GM23338 (cell line): ENCODE results near the gene C11orf54. TPM values are rescaled to one million over a fixed set of nuclear protein-coding genes. Genes with fewer than 3 reads are reported as not detected.
A peak's percentile ranks its signal among the peaks of the same experiment; 100 is the strongest.

Experiments
- ATAC-seq: fragments of 200-7000 bp; cut with Tn5 transposase; 3 replicates; pipeline ENCODE4 v1.9.1; 2020
- DNase-seq: peaks from one replicate; pipeline ENCODE4 v3.0.0-alpha.2; 2015; ENCODE audit warnings: low spot score
- H2AFZ ChIP-seq: fragments of 200-600 bp; sonication (generic); 2 replicates; pipeline ENCODE4 v1.8.0; 2016; ENCODE audit warnings: antibody characterized with exemption, mild to moderate bottlenecking, moderate library complexity
- H3F3A ChIP-seq: fragments of 200-600 bp; sonication (generic); replicated peaks from 2 replicates; pipeline ENCODE4 v1.8.0; 2017; ENCODE audit warnings: antibody characterized with exemption, mixed run types, low read depth
- H3K27ac ChIP-seq: fragments of 200-600 bp; sonication (generic); 2 replicates; pipeline ENCODE4 v1.6.1; 2016; ENCODE audit warnings: low read depth
- H3K27me3 ChIP-seq: fragments of 200-600 bp; sonication (generic); 2 replicates; pipeline ENCODE4 v1.8.0; 2016; ENCODE audit warnings: mild to moderate bottlenecking, mixed run types, moderate library complexity; ENCODE audit not compliant: insufficient read depth
- H3K36me3 ChIP-seq: fragments of 200-600 bp; sonication (generic); 2 replicates; pipeline ENCODE4 v1.8.0; 2016; ENCODE audit warnings: mild to moderate bottlenecking; ENCODE audit not compliant: insufficient read depth
- H3K4me1 ChIP-seq: fragments of 200-600 bp; sonication (generic); 2 replicates; pipeline ENCODE4 v1.8.0; 2016; ENCODE audit warnings: mild to moderate bottlenecking, moderate library complexity; ENCODE audit not compliant: insufficient read depth
- H3K4me2 ChIP-seq: fragments of 200-600 bp; sonication (generic); 2 replicates; pipeline ENCODE4 v1.7.1; 2017; ENCODE audit warnings: mixed run types
- H3K4me3 ChIP-seq: fragments of 200-600 bp; sonication (generic); 2 replicates; pipeline ENCODE4 v1.6.1; 2016; ENCODE audit warnings: mixed run types
- H3K79me2 ChIP-seq: fragments of 200-600 bp; sonication (generic); replicated peaks from 2 replicates; pipeline ENCODE4 v1.8.0; 2017; ENCODE audit warnings: mild to moderate bottlenecking; ENCODE audit not compliant: insufficient read depth
- H3K9me2 ChIP-seq: fragments of 200-600 bp; sonication (generic); 2 replicates; pipeline ENCODE4 v1.8.0; 2017; ENCODE audit not compliant: insufficient read depth
- H4K20me1 ChIP-seq: fragments of 200-600 bp; sonication (generic); replicated peaks from 2 replicates; pipeline ENCODE4 v1.8.0; 2017; ENCODE audit warnings: mild to moderate bottlenecking; ENCODE audit not compliant: insufficient read depth
- H3K27ac Mint-ChIP-seq: 2 replicates; pipeline ENCODE4 v1.8.0; 2020; ENCODE audit warnings: inconsistent platforms, mild to moderate bottlenecking, moderate library complexity, mixed read lengths
- H3K27me3 Mint-ChIP-seq: 3 replicates; pipeline ENCODE4 v1.8.0; 2022; ENCODE audit warnings: low read depth, mild to moderate bottlenecking, moderate library complexity, mixed read lengths, inconsistent platforms; ENCODE audit not compliant: insufficient read depth, poor library complexity
- H3K36me3 Mint-ChIP-seq: 3 replicates; pipeline ENCODE4 v1.8.0; 2021; ENCODE audit warnings: low read depth, mild to moderate bottlenecking, inconsistent platforms, moderate library complexity, mixed read lengths
- H3K4me1 Mint-ChIP-seq: 3 replicates; pipeline ENCODE4 v1.8.0; 2020; ENCODE audit warnings: mild to moderate bottlenecking, inconsistent platforms, mixed read lengths
- H3K4me3 Mint-ChIP-seq: 3 replicates; pipeline ENCODE4 v1.8.0; 2021; ENCODE audit warnings: moderate library complexity, mild to moderate bottlenecking, inconsistent platforms, mixed read lengths
- H3K9me3 Mint-ChIP-seq: 3 replicates; pipeline ENCODE4 v1.8.0; 2020; ENCODE audit warnings: moderate library complexity, mild to moderate bottlenecking, inconsistent platforms, mixed read lengths
- JUNB ChIP-seq: IDR thresholded peaks from one replicate; pipeline ENCODE4 v1.6.1; 2016; ENCODE audit warnings: antibody characterized with exemption; ENCODE audit not compliant: unreplicated experiment
- POLR2AphosphoS5 ChIP-seq: IDR thresholded peaks from 2 replicates; pipeline ENCODE4 v1.6.1; 2016; ENCODE audit warnings: antibody characterized with exemption, low read depth
- polyA plus RNA-seq: library from polyadenylated mRNA; unstranded; fragments of >200 nt; fragmentation: Nextera tagmentation; extraction: Ambion mirVana; gene quantifications from 2 replicates; pipeline ENCODE4 v1.2.1, GENCODE V29; 2016
- total RNA-seq: library from RNA; depleted of rRNA; stranded (reverse); fragments of >200 nt; shearing (Covaris generic); gene quantifications from 2 replicates; pipeline ENCODE4 v1.2.3, GENCODE V29; 2014
- TF ChIP-seq, protein P1 (sequence below): fragments of 250-450 bp; sonication (Bioruptor Pico); IDR thresholded peaks from 2 replicates; pipeline ENCODE4 v1.5.0; 2020; ENCODE audit warnings: mild to moderate bottlenecking, moderate library complexity
- TF ChIP-seq, protein P2 (sequence below): IDR thresholded peaks from one replicate; pipeline ENCODE4 v1.6.1; 2018; ENCODE audit warnings: antibody characterized with exemption; ENCODE audit not compliant: unreplicated experiment

Gene C11orf54
- total and polyA plus RNA-seq, 2 experiments from 2014 or later = 35.8 to 38.8 TPM

DNA sequence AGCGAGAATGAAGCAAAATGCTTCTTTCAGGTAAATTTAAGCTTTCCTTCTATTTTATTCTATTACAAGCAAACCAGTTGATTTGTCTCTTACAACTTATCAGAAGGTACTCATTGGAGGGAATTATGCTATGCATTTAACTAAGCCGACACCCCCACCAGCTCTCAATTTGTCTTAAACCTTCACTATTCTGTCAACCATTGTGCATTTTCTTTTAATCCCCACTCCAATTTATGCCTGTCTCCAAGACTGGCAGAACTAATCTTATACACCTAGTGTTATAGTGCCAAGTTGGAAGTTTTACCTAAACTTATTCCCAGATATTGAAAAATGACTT lies 12.7 kb upstream of the C11orf54 start (continued):
- TF ChIP-seq, protein P1, sequence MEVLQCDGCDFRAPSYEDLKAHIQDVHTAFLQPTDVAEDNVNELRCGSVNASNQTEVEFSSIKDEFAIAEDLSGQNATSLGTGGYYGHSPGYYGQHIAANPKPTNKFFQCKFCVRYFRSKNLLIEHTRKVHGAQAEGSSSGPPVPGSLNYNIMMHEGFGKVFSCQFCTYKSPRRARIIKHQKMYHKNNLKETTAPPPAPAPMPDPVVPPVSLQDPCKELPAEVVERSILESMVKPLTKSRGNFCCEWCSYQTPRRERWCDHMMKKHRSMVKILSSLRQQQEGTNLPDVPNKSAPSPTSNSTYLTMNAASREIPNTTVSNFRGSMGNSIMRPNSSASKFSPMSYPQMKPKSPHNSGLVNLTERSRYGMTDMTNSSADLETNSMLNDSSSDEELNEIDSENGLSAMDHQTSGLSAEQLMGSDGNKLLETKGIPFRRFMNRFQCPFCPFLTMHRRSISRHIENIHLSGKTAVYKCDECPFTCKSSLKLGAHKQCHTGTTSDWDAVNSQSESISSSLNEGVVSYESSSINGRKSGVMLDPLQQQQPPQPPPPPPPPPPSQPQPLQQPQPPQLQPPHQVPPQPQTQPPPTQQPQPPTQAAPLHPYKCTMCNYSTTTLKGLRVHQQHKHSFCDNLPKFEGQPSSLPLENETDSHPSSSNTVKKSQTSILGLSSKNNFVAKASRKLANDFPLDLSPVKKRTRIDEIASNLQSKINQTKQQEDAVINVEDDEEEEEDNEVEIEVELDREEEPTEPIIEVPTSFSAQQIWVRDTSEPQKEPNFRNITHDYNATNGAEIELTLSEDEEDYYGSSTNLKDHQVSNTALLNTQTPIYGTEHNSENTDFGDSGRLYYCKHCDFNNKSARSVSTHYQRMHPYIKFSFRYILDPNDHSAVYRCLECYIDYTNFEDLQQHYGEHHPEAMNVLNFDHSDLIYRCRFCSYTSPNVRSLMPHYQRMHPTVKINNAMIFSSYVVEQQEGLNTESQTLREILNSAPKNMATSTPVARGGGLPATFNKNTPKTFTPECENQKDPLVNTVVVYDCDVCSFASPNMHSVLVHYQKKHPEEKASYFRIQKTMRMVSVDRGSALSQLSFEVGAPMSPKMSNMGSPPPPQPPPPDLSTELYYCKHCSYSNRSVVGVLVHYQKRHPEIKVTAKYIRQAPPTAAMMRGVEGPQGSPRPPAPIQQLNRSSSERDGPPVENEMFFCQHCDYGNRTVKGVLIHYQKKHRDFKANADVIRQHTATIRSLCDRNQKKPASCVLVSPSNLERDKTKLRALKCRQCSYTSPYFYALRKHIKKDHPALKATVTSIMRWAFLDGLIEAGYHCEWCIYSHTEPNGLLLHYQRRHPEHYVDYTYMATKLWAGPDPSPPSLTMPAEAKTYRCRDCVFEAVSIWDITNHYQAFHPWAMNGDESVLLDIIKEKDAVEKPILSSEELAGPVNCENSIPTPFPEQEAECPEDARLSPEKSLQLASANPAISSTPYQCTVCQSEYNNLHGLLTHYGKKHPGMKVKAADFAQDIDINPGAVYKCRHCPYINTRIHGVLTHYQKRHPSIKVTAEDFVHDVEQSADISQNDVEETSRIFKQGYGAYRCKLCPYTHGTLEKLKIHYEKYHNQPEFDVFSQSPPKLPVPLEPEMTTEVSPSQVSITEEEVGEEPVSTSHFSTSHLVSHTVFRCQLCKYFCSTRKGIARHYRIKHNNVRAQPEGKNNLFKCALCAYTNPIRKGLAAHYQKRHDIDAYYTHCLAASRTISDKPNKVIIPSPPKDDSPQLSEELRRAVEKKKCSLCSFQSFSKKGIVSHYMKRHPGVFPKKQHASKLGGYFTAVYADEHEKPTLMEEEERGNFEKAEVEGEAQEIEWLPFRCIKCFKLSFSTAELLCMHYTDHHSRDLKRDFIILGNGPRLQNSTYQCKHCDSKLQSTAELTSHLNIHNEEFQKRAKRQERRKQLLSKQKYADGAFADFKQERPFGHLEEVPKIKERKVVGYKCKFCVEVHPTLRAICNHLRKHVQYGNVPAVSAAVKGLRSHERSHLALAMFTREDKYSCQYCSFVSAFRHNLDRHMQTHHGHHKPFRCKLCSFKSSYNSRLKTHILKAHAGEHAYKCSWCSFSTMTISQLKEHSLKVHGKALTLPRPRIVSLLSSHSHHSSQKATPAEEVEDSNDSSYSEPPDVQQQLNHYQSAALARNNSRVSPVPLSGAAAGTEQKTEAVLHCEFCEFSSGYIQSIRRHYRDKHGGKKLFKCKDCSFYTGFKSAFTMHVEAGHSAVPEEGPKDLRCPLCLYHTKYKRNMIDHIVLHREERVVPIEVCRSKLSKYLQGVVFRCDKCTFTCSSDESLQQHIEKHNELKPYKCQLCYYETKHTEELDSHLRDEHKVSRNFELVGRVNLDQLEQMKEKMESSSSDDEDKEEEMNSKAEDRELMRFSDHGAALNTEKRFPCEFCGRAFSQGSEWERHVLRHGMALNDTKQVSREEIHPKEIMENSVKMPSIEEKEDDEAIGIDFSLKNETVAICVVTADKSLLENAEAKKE = no peak
- TF ChIP-seq, protein P2, sequence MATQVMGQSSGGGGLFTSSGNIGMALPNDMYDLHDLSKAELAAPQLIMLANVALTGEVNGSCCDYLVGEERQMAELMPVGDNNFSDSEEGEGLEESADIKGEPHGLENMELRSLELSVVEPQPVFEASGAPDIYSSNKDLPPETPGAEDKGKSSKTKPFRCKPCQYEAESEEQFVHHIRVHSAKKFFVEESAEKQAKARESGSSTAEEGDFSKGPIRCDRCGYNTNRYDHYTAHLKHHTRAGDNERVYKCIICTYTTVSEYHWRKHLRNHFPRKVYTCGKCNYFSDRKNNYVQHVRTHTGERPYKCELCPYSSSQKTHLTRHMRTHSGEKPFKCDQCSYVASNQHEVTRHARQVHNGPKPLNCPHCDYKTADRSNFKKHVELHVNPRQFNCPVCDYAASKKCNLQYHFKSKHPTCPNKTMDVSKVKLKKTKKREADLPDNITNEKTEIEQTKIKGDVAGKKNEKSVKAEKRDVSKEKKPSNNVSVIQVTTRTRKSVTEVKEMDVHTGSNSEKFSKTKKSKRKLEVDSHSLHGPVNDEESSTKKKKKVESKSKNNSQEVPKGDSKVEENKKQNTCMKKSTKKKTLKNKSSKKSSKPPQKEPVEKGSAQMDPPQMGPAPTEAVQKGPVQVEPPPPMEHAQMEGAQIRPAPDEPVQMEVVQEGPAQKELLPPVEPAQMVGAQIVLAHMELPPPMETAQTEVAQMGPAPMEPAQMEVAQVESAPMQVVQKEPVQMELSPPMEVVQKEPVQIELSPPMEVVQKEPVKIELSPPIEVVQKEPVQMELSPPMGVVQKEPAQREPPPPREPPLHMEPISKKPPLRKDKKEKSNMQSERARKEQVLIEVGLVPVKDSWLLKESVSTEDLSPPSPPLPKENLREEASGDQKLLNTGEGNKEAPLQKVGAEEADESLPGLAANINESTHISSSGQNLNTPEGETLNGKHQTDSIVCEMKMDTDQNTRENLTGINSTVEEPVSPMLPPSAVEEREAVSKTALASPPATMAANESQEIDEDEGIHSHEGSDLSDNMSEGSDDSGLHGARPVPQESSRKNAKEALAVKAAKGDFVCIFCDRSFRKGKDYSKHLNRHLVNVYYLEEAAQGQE = no peak

DNA sequence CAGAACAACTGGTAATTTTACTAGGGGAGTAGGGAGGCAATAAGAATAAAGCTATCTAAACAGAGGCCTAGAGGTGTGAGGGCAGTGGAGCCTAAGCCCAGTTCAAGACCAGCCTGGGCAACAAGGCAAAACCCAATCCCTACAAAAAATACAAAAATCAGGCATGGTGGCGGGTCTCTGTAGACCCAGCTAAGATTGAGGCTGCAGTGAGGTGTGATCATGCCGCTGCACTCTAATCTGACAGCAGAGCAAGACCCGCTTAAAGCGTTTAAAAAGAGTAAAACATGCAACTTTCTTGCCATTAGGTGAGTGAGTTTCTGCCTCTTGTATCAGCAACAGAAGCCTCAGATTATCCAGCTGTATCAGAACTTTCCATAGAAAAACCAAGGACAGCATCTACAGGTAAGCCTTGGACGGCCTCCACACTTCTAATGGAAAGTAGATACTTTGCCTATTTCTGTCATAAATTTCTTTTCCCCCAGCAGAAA lies 12.3 kb upstream of the C11orf54 start:
- H3K4me3 Mint-ChIP-seq = no peak overlapping the region
- no peaks in the 10 kb centered on the region for H3K27me3 ChIP-seq
- no peak overlapping the region for H3K4me3 ChIP-seq
- peaks cover 87% of the 10 kb centered on the region for H3K36me3 Mint-ChIP-seq
- H3K9me2 ChIP-seq = no peaks in the 10 kb centered on the region
- H2AFZ ChIP-seq = no peak overlapping the region
- H3F3A ChIP-seq = peaks cover 61% of the 10 kb centered on the region
- H3K79me2 ChIP-seq = no peaks in the 10 kb centered on the region
- no peak overlapping the region for H3K4me2 ChIP-seq
- H4K20me1 ChIP-seq = peaks cover 24% of the 10 kb centered on the region
- H3K4me1 ChIP-seq = no peaks in the 10 kb centered on the region
- H3K27ac Mint-ChIP-seq = peak overlapping the region; percentile 27
- no peaks in the 10 kb centered on the region for H3K4me1 Mint-ChIP-seq
- ATAC-seq = peak; percentile 57
- H3K9me3 Mint-ChIP-seq = no peaks in the 10 kb centered on the region; the same call in 2 of the 3 replicates
- peaks cover 12% of the 10 kb centered on the region for H3K27me3 Mint-ChIP-seq
- peak; percentile 22 for DNase-seq
- TF ChIP-seq POLR2AphosphoS5 (peak; percentile 62), JUNB (no peak)
- H3K36me3 ChIP-seq = peaks cover 55% of the 10 kb centered on the region
- H3K27ac ChIP-seq = peak overlapping the region; percentile 58
